Fibroblast of pulmonary artery (primary cell): ENCODE results near the gene PAIP2B.

ENCODE experiments used
- DNase-seq: peaks from one replicate; pipeline ENCODE4 v3.0.0-alpha.2; 2010; ENCODE audit warnings: low read depth
- H3K4me3 ChIP-seq: replicated peaks from 2 replicates; pipeline ENCODE4 v1.5.1; 2011; ENCODE audit warnings: low read depth, mild to moderate bottlenecking, control low read depth, low read length, moderate library complexity
- TF ChIP-seq, protein P1 (sequence below): IDR thresholded peaks from 2 replicates; pipeline ENCODE4 v1.5.1; 2011; ENCODE audit warnings: mild to moderate bottlenecking, control low read depth, low read length, inconsistent platforms; ENCODE audit errors: missing control alignments

PAIP2B gene

DNA sequence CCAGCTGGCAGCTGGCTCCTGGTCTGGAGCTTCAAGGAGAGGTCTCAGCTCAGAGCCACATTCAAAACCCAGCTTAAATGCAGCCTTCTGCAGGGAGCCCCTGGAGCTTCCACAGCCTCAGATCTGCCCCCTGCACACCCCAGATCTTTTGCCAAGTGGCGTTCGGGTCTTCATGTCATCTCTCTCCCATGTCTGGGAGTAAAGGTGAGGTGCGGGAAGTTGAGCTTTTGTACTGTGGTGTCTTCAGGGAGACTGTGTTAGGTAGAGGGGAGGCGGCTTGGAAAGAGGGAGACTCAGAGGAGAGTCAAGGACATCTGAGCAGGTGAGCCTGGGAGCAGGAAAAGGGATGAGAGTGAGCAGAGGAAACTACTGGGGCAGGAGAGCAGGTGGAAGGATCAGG lies 71.1 kb downstream of the PAIP2B start:
- TF ChIP-seq, protein P1, sequence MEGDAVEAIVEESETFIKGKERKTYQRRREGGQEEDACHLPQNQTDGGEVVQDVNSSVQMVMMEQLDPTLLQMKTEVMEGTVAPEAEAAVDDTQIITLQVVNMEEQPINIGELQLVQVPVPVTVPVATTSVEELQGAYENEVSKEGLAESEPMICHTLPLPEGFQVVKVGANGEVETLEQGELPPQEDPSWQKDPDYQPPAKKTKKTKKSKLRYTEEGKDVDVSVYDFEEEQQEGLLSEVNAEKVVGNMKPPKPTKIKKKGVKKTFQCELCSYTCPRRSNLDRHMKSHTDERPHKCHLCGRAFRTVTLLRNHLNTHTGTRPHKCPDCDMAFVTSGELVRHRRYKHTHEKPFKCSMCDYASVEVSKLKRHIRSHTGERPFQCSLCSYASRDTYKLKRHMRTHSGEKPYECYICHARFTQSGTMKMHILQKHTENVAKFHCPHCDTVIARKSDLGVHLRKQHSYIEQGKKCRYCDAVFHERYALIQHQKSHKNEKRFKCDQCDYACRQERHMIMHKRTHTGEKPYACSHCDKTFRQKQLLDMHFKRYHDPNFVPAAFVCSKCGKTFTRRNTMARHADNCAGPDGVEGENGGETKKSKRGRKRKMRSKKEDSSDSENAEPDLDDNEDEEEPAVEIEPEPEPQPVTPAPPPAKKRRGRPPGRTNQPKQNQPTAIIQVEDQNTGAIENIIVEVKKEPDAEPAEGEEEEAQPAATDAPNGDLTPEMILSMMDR: no peak
- no peak for DNase-seq
- no peak overlapping the region for H3K4me3 ChIP-seq

DNA sequence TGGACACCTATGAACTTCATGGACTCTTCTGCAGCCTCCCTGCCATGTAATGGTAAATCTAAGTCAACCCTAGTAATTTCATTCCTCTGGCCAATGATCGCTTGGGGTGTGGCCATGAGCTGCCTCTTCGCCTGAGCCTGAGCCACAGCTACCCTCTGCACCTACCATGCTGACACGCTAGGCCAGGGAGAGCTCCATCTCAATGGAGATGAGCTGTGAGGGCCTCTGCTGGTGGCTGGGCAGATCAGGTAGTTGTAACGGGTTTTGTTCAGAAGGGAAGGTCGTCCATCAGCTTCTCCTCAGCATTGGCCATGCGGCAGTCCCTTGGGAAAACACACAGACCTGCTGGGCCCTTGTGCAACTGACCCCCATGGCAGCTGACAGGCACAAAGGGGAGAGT lies 72.1 kb downstream of the PAIP2B start:
- no peak overlapping the region for H3K4me3 ChIP-seq
- TF ChIP-seq, protein P1: peak; percentile 10
- no peak for DNase-seq

DNA sequence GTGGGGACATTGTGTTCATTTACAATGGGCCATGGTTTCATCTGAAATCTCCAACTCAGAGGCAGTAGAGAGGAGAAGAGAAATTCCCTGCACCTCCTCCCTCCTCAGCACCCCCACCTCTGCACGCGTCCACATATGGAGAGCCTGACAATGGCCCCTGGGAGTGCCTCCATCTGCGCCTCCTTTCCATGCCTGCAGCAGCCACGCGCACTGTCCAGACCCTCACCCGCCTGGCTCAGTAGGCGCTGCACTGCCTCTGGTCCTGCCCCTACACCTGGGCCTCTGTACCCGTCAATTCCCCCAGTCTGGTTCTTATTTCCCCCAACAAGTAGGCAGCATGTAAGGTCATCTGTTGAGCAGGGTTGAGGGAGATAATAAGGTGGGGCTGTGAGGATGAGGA lies 72.6 kb downstream of the PAIP2B start:
- TF ChIP-seq, protein P1: no peak
- H3K4me3 ChIP-seq: no peak overlapping the region
- DNase-seq: no peak

DNA sequence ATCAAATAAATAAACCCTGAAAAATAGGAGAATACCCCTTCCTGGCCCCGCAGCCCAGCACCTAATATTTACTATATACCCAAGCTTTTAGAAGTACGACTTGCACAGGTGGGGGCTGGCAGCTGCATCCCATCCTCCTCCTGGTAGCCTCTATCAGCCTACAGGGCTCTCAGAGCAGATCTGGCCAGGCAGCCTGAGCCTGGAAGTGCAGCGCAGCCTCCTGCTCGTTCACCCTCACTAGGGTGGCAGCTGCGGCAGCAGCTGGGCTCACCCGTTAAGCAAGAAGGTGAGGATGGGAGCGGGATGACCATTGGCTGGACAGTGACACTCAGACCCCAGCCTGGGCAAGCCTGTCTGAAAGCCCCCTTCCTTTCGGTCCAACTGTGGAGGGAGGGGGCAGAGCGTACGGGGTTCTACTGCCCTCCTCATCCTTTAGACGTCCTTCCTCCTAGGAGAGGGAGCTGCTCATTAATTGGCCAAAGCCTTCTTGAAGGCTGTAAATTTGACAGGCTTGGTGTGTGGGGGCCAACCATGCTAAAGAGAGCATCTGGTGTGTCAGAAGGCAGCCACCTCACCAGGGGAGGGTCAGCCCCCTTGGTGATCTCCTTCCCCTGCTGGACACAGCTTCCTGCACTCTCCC lies 73.2 kb downstream of the PAIP2B start:
- TF ChIP-seq, protein P1: no peak
- no peak for DNase-seq

DNA sequence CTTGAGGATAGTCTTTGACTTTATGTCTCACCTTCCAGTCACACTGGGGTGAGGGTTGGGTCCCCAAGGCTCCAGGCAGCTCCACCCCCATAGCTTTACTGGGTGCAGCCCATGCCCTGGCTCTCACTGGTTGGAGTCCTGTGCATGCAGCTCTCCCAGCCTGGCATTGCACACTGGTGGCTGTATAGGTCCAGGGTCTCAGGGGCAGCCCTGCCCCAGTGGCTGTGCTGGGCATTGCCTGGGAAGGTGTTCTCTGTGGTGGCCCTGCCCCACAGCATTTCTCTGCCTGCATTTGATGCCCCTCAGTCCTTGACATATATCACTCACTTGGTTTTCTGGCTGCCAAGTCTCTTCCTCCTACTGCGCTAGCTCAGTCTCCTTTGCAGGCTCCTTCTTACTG lies 75.3 kb downstream of the PAIP2B start:
- TF ChIP-seq, protein P1: no peak

More for the DNA sequence above, 73.2 kb downstream of the PAIP2B start:
- no peak overlapping the region for H3K4me3 ChIP-seq

DNA sequence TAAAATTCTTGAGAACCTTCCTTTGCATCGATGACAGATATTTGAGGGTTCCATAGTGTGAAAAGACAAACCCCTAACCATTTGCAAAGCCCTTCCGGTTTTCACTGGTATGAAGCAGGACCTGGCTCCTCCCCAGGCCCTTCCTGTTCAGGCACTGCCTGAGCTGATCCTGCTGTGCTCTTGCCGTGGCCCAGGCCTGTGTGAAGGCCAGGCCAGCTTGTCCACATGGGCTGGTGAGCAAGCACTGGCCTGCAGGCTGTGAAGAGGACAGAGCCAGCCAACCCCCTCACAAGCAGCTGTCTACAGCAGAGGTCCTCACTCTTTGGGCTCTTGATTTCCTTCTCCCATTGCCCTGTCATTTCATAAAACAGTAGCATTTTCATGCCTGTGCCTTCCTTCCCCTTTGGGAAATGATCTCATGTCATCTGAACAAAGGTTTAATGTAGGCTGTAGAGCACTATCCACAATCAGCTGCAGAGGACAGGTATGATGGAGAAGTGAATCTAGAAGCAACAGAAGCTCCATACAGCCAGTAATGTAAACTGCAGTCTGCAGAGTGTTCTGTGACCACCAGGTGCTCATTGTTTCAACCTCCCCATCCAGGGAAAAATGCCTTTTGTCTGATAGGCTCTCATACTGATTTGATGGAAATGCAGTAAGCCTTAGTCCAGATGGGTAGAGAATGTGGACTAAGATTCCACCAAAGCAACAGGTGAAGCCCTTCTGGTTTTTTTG lies 76.7 kb downstream of the PAIP2B start:
- no peak overlapping the region for H3K4me3 ChIP-seq
- TF ChIP-seq, protein P1: no peak
- DNase-seq: no peak

More for the DNA sequence above, 75.3 kb downstream of the PAIP2B start:
- no peak overlapping the region for H3K4me3 ChIP-seq
- DNase-seq: no peak
